Neural progenitor cell (in vitro differentiated cells): ENCODE data around the gene GDI1. TPM values are rescaled to one million over a fixed set of nuclear protein-coding genes. Genes with fewer than 3 reads are reported as not detected.

Experiments
- DNase-seq: peaks from one replicate; pipeline ENCODE4 v3.0.0-alpha.2; 2016; ENCODE audit warnings: low spot score
- H2AFZ ChIP-seq: fragments of 200-600 bp; sonication (generic); replicated peaks from 2 replicates; pipeline ENCODE4 v1.6.1; 2016; ENCODE audit warnings: antibody characterized with exemption
- H3F3A ChIP-seq: fragments of 200-600 bp; sonication (generic); 2 replicates; pipeline ENCODE4 v1.6.1; 2016; ENCODE audit warnings: antibody characterized with exemption, low read depth
- H3K27ac ChIP-seq: fragments of 200-600 bp; sonication (generic); 2 replicates; pipeline ENCODE4 v1.5.1; 2016; ENCODE audit warnings: mild to moderate bottlenecking
- H3K27me3 ChIP-seq: fragments of 200-600 bp; sonication (generic); 2 replicates; pipeline ENCODE4 v1.6.1; 2016; ENCODE audit warnings: mild to moderate bottlenecking, moderate library complexity
- H3K36me3 ChIP-seq: fragments of 200-600 bp; sonication (generic); 2 replicates; pipeline ENCODE4 v1.5.1; 2016
- H3K4me1 ChIP-seq: fragments of 200-600 bp; sonication (generic); 2 replicates; pipeline ENCODE4 v1.6.1; 2016; ENCODE audit warnings: mixed run types
- H3K4me2 ChIP-seq: fragments of 200-600 bp; sonication (generic); 2 replicates; pipeline ENCODE4 v1.6.1; 2016
- H3K4me3 ChIP-seq: fragments of 200-600 bp; sonication (generic); 2 replicates; pipeline ENCODE4 v1.5.1; 2016
- H3K79me2 ChIP-seq: fragments of 200-600 bp; sonication (generic); 2 replicates; pipeline ENCODE4 v1.6.1; 2016; ENCODE audit warnings: low read depth
- H3K9ac ChIP-seq: fragments of 200-600 bp; sonication (generic); 2 replicates; pipeline ENCODE4 v1.6.1; 2016
- H3K9me3 ChIP-seq: fragments of 200-600 bp; sonication (generic); 2 replicates; pipeline ENCODE4 v1.5.1; 2016; ENCODE audit warnings: low read depth
- H4K20me1 ChIP-seq: fragments of 200-600 bp; sonication (generic); 2 replicates; pipeline ENCODE4 v1.6.1; 2016; ENCODE audit warnings: low read depth
- H3K27ac Mint-ChIP-seq: 3 replicates; pipeline ENCODE4 v1.8.0; 2021; ENCODE audit warnings: mixed read lengths
- H3K27me3 Mint-ChIP-seq: 2 replicates; pipeline ENCODE4 v1.8.0; 2022; ENCODE audit warnings: low read depth, mild to moderate bottlenecking, inconsistent platforms, moderate library complexity, mixed read lengths; ENCODE audit not compliant: insufficient read depth
- H3K36me3 Mint-ChIP-seq: 3 replicates; pipeline ENCODE4 v1.8.0; 2021; ENCODE audit warnings: mixed read lengths
- H3K4me1 Mint-ChIP-seq: 3 replicates; pipeline ENCODE4 v1.8.0; 2021; ENCODE audit warnings: mixed read lengths
- H3K4me3 Mint-ChIP-seq: 3 replicates; pipeline ENCODE4 v1.8.0; 2021; ENCODE audit warnings: mild to moderate bottlenecking, moderate library complexity, mixed read lengths
- H3K9me3 Mint-ChIP-seq: 3 replicates; pipeline ENCODE4 v1.8.0; 2020; ENCODE audit warnings: mixed read lengths
- CTCF ChIP-seq: fragments of 200-600 bp; sonication (generic); IDR thresholded peaks from 2 replicates; pipeline ENCODE4 v1.5.1; 2017; ENCODE audit warnings: antibody characterized with exemption, mild to moderate bottlenecking
- EZH2 ChIP-seq: fragments of 200-600 bp; sonication (generic); IDR thresholded peaks from 2 replicates; pipeline ENCODE4 v1.6.1; 2017; ENCODE audit warnings: antibody characterized with exemption, mild to moderate bottlenecking, moderate library complexity
- EZH2phosphoT487 ChIP-seq: fragments of 200-600 bp; sonication (generic); IDR thresholded peaks from 2 replicates; pipeline ENCODE4 v1.6.1; 2017; ENCODE audit warnings: antibody characterized with exemption
- total RNA-seq: library from RNA; depleted of rRNA; stranded (reverse); fragments of >200 nt; gene quantifications from 2 replicates; pipeline ENCODE4 v1.2.3, GENCODE V29; 2015; ENCODE audit warnings: low replicate concordance

GDI1 gene
- total RNA-seq, 1 donor from 2014 or later: 119 TPM

- Histone ChIP-seq H3K4me3 (no peak overlapping the region), H4K20me1 (peaks cover 23% of the 10 kb centered on the region), H3K4me1 (no peaks in the 10 kb centered on the region), H3K79me2 (peaks cover 13% of the 10 kb centered on the region), H3K27me3 (no peaks in the 10 kb centered on the region), H3F3A (peaks cover 35% of the 10 kb centered on the region), H3K9me3 (no peaks in the 10 kb centered on the region), H3K27ac (no peak overlapping the region), H2AFZ (no peak overlapping the region), H3K4me2 (no peak overlapping the region), H3K9ac (no peak overlapping the region), H3K36me3 (no peaks in the 10 kb centered on the region)
- peak overlapping the region; percentile 24 for H3K27ac Mint-ChIP-seq
- H3K4me1 Mint-ChIP-seq: peaks cover 15% of the 10 kb centered on the region
- H3K9me3 Mint-ChIP-seq: peaks cover 19% of the 10 kb centered on the region
- H3K4me3 Mint-ChIP-seq: no peak overlapping the region
- peaks cover 11% of the 10 kb centered on the region for H3K36me3 Mint-ChIP-seq
- no peak for TF ChIP-seq EZH2phosphoT487
- TF ChIP-seq CTCF: no peak
- TF ChIP-seq EZH2: no peak
- peaks cover 12% of the 10 kb centered on the region for H3K27me3 Mint-ChIP-seq
- no peak for DNase-seq
Measured at GRCh38 chrX:154403858-154404257, 33.1 kb upstream of the GDI1 start.

- Histone ChIP-seq H2AFZ (no peak overlapping the region), H3K27me3 (no peaks in the 10 kb centered on the region), H3K36me3 (no peaks in the 10 kb centered on the region), H3K4me2 (no peak overlapping the region), H3K4me3 (no peak overlapping the region), H3K4me1 (no peaks in the 10 kb centered on the region), H3K79me2 (peaks cover 4% of the 10 kb centered on the region), H3F3A (peaks cover 31% of the 10 kb centered on the region), H3K27ac (no peak overlapping the region), H4K20me1 (peaks cover 14% of the 10 kb centered on the region), H3K9me3 (no peaks in the 10 kb centered on the region), H3K9ac (no peak overlapping the region)
- no peak overlapping the region for H3K4me3 Mint-ChIP-seq
- no peak overlapping the region for H3K27ac Mint-ChIP-seq
- peaks cover 12% of the 10 kb centered on the region for H3K27me3 Mint-ChIP-seq
- peaks cover 15% of the 10 kb centered on the region for H3K9me3 Mint-ChIP-seq
- no peak for DNase-seq
- TF ChIP-seq CTCF (no peak), EZH2phosphoT487 (no peak), EZH2 (no peak)
- peaks cover 3% of the 10 kb centered on the region for H3K36me3 Mint-ChIP-seq
- peaks cover 12% of the 10 kb centered on the region for H3K4me1 Mint-ChIP-seq
Measured at GRCh38 chrX:154404625-154405192, 32.2 kb upstream of the GDI1 start.

GRCh38 chrX:154408659-154409221 is 28.2 kb upstream of the GDI1 start:
- Histone ChIP-seq H3K4me2 (peak overlapping the region; percentile 66), H3K27me3 (no peaks in the 10 kb centered on the region), H3F3A (peaks cover 18% of the 10 kb centered on the region), H3K9ac (no peak overlapping the region), H3K79me2 (peaks cover 8% of the 10 kb centered on the region), H3K4me1 (no peaks in the 10 kb centered on the region), H3K4me3 (peak overlapping the region; percentile 20), H2AFZ (no peak overlapping the region), H3K36me3 (no peaks in the 10 kb centered on the region), H3K9me3 (no peaks in the 10 kb centered on the region), H4K20me1 (no peaks in the 10 kb centered on the region), H3K27ac (no peak overlapping the region)
- Mint-ChIP-seq H3K36me3 (peaks cover 1% of the 10 kb centered on the region), H3K9me3 (peaks cover 18% of the 10 kb centered on the region), H3K27ac (no peak overlapping the region), H3K4me3 (peak overlapping the region; percentile 33), H3K4me1 (peaks cover 13% of the 10 kb centered on the region), H3K27me3 (peaks cover 6% of the 10 kb centered on the region)
- no peak for TF ChIP-seq EZH2
- TF ChIP-seq CTCF: no peak
- TF ChIP-seq EZH2phosphoT487: no peak
- no peak for DNase-seq
